GM23338 (cell line): ENCODE results near the gene DLG5. TPM values are rescaled to one million over a fixed set of nuclear protein-coding genes. Genes with fewer than 3 reads are reported as not detected.
A peak's percentile ranks its signal among the peaks of the same experiment; 100 is the strongest.

Experiments
- ATAC-seq: fragments of 200-7000 bp; cut with Tn5 transposase; 3 replicates; pipeline ENCODE4 v1.9.1; 2020
- DNase-seq: peaks from one replicate; pipeline ENCODE4 v3.0.0-alpha.2; 2015; ENCODE audit warnings: low spot score
- H2AFZ ChIP-seq: fragments of 200-600 bp; sonication (generic); 2 replicates; pipeline ENCODE4 v1.8.0; 2016; ENCODE audit warnings: antibody characterized with exemption, mild to moderate bottlenecking, moderate library complexity
- H3F3A ChIP-seq: fragments of 200-600 bp; sonication (generic); replicated peaks from 2 replicates; pipeline ENCODE4 v1.8.0; 2017; ENCODE audit warnings: antibody characterized with exemption, mixed run types, low read depth
- H3K27ac ChIP-seq: fragments of 200-600 bp; sonication (generic); 2 replicates; pipeline ENCODE4 v1.6.1; 2016; ENCODE audit warnings: low read depth
- H3K27me3 ChIP-seq: fragments of 200-600 bp; sonication (generic); 2 replicates; pipeline ENCODE4 v1.8.0; 2016; ENCODE audit warnings: mild to moderate bottlenecking, mixed run types, moderate library complexity; ENCODE audit not compliant: insufficient read depth
- H3K36me3 ChIP-seq: fragments of 200-600 bp; sonication (generic); 2 replicates; pipeline ENCODE4 v1.8.0; 2016; ENCODE audit warnings: mild to moderate bottlenecking; ENCODE audit not compliant: insufficient read depth
- H3K4me1 ChIP-seq: fragments of 200-600 bp; sonication (generic); 2 replicates; pipeline ENCODE4 v1.8.0; 2016; ENCODE audit warnings: mild to moderate bottlenecking, moderate library complexity; ENCODE audit not compliant: insufficient read depth
- H3K4me2 ChIP-seq: fragments of 200-600 bp; sonication (generic); 2 replicates; pipeline ENCODE4 v1.7.1; 2017; ENCODE audit warnings: mixed run types
- H3K4me3 ChIP-seq: fragments of 200-600 bp; sonication (generic); 2 replicates; pipeline ENCODE4 v1.6.1; 2016; ENCODE audit warnings: mixed run types
- H3K79me2 ChIP-seq: fragments of 200-600 bp; sonication (generic); replicated peaks from 2 replicates; pipeline ENCODE4 v1.8.0; 2017; ENCODE audit warnings: mild to moderate bottlenecking; ENCODE audit not compliant: insufficient read depth
- H3K9me2 ChIP-seq: fragments of 200-600 bp; sonication (generic); 2 replicates; pipeline ENCODE4 v1.8.0; 2017; ENCODE audit not compliant: insufficient read depth
- H4K20me1 ChIP-seq: fragments of 200-600 bp; sonication (generic); replicated peaks from 2 replicates; pipeline ENCODE4 v1.8.0; 2017; ENCODE audit warnings: mild to moderate bottlenecking; ENCODE audit not compliant: insufficient read depth
- H3K27ac Mint-ChIP-seq: 2 replicates; pipeline ENCODE4 v1.8.0; 2020; ENCODE audit warnings: inconsistent platforms, mild to moderate bottlenecking, moderate library complexity, mixed read lengths
- H3K27me3 Mint-ChIP-seq: 3 replicates; pipeline ENCODE4 v1.8.0; 2022; ENCODE audit warnings: low read depth, mild to moderate bottlenecking, moderate library complexity, mixed read lengths, inconsistent platforms; ENCODE audit not compliant: insufficient read depth, poor library complexity
- H3K36me3 Mint-ChIP-seq: 3 replicates; pipeline ENCODE4 v1.8.0; 2021; ENCODE audit warnings: low read depth, mild to moderate bottlenecking, inconsistent platforms, moderate library complexity, mixed read lengths
- H3K4me1 Mint-ChIP-seq: 3 replicates; pipeline ENCODE4 v1.8.0; 2020; ENCODE audit warnings: mild to moderate bottlenecking, inconsistent platforms, mixed read lengths
- H3K4me3 Mint-ChIP-seq: 3 replicates; pipeline ENCODE4 v1.8.0; 2021; ENCODE audit warnings: moderate library complexity, mild to moderate bottlenecking, inconsistent platforms, mixed read lengths
- H3K9me3 Mint-ChIP-seq: 3 replicates; pipeline ENCODE4 v1.8.0; 2020; ENCODE audit warnings: moderate library complexity, mild to moderate bottlenecking, inconsistent platforms, mixed read lengths
- CREB1 ChIP-seq: fragments of 250-450 bp; sonication (Bioruptor Pico); IDR thresholded peaks from 2 replicates; pipeline ENCODE4 v1.5.0; 2020; ENCODE audit warnings: low read depth, mild to moderate bottlenecking, moderate library complexity
- CTCF ChIP-seq, 2 experiments: fragments of 200-600 bp in 1 of 2; sonication (generic) in 1 of 2; conservative IDR thresholded peaks; 2 replicates each; pipeline versions ENCODE4 v1.5.1 to v1.6.1; 2016 to 2017; ENCODE audit warnings: antibody characterized with exemption in 2 of 2, low read depth in 2 of 2, mild to moderate bottlenecking in 2 of 2, moderate library complexity in 1 of 2
- ETS1 ChIP-seq: IDR thresholded peaks from 2 replicates; pipeline ENCODE4 v1.6.1; 2016; ENCODE audit warnings: antibody characterized with exemption
- EZH2 ChIP-seq: fragments of 200-600 bp; sonication (generic); IDR thresholded peaks from one replicate; pipeline ENCODE4 v1.8.0; 2017; ENCODE audit warnings: antibody characterized with exemption, mild to moderate bottlenecking, low read depth; ENCODE audit not compliant: unreplicated experiment
- EZH2phosphoT487 ChIP-seq: fragments of 200-600 bp; sonication (generic); IDR thresholded peaks from one replicate; pipeline ENCODE4 v1.8.1; 2018; ENCODE audit warnings: antibody characterized with exemption; ENCODE audit not compliant: unreplicated experiment
- JUNB ChIP-seq: IDR thresholded peaks from one replicate; pipeline ENCODE4 v1.6.1; 2016; ENCODE audit warnings: antibody characterized with exemption; ENCODE audit not compliant: unreplicated experiment
- NANOG ChIP-seq: IDR thresholded peaks from 2 replicates; pipeline ENCODE4 v1.6.1; 2016; ENCODE audit warnings: antibody characterized with exemption, borderline replicate concordance
- POLR2AphosphoS5 ChIP-seq: IDR thresholded peaks from 2 replicates; pipeline ENCODE4 v1.6.1; 2016; ENCODE audit warnings: antibody characterized with exemption, low read depth
- REST ChIP-seq: IDR thresholded peaks from one replicate; pipeline ENCODE4 v1.6.1; 2018; ENCODE audit warnings: antibody characterized with exemption; ENCODE audit not compliant: unreplicated experiment
- STAT1 ChIP-seq: IDR thresholded peaks from one replicate; pipeline ENCODE4 v1.6.1; 2016; ENCODE audit warnings: antibody characterized with exemption; ENCODE audit not compliant: unreplicated experiment
- ZNF114 ChIP-seq: fragments of 250-450 bp; sonication (Bioruptor Pico); IDR thresholded peaks from 2 replicates; pipeline ENCODE4 v1.5.0; 2020; ENCODE audit warnings: mild to moderate bottlenecking, moderate library complexity
- ZNF331 ChIP-seq: fragments of 250-450 bp; sonication (Bioruptor Pico); IDR thresholded peaks from 2 replicates; pipeline ENCODE4 v1.5.0; 2020; ENCODE audit warnings: low read depth, mild to moderate bottlenecking, moderate library complexity
- ZNF462 ChIP-seq: fragments of 250-450 bp; sonication (Bioruptor Pico); IDR thresholded peaks from 2 replicates; pipeline ENCODE4 v1.5.0; 2020; ENCODE audit warnings: mild to moderate bottlenecking, moderate library complexity
- polyA plus RNA-seq: library from polyadenylated mRNA; unstranded; fragments of >200 nt; fragmentation: Nextera tagmentation; extraction: Ambion mirVana; gene quantifications from 2 replicates; pipeline ENCODE4 v1.2.1, GENCODE V29; 2016
- total RNA-seq: library from RNA; depleted of rRNA; stranded (reverse); fragments of >200 nt; shearing (Covaris generic); gene quantifications from 2 replicates; pipeline ENCODE4 v1.2.3, GENCODE V29; 2014

DLG5 gene
- total and polyA plus RNA-seq, 2 experiments from 2014 or later = 7.4 to 66.6 TPM

GRCh38 chr10:77834943-77835668 lies 91.4 kb downstream of the DLG5 start:
- Mint-ChIP-seq H3K9me3 (no peaks in the 10 kb centered on the region), H3K27me3 (peaks cover 10% of the 10 kb centered on the region), H3K36me3 (peaks cover 55% of the 10 kb centered on the region), H3K4me3 (no peak overlapping the region), H3K27ac (peak overlapping the region; percentile 40; the same call in 1 of the 2 replicates), H3K4me1 (peaks cover 27% of the 10 kb centered on the region)
- Histone ChIP-seq H3K9me2 (no peaks in the 10 kb centered on the region), H3K79me2 (no peaks in the 10 kb centered on the region; the same call in 1 of the 2 replicates), H3K4me3 (no peak overlapping the region), H3K27me3 (no peaks in the 10 kb centered on the region), H3K27ac (no peak overlapping the region), H3K4me1 (peaks cover 7% of the 10 kb centered on the region; the same call in 1 of the 2 replicates), H3K36me3 (peaks cover 3% of the 10 kb centered on the region; the same call in 1 of the 2 replicates), H3F3A (no peaks in the 10 kb centered on the region), H2AFZ (no peak overlapping the region), H3K4me2 (no peak overlapping the region), H4K20me1 (no peaks in the 10 kb centered on the region)
- TF ChIP-seq POLR2AphosphoS5 = no peak
- TF ChIP-seq ZNF462 (CRISPR knock-in tag) = no peak
- TF ChIP-seq EZH2phosphoT487 = no peak
- no peak for TF ChIP-seq NANOG
- TF ChIP-seq JUNB = no peak
- no peak for TF ChIP-seq CREB1
- TF ChIP-seq ZNF114 = no peak
- TF ChIP-seq STAT1 = no peak
- no peak for TF ChIP-seq REST
- TF ChIP-seq ETS1 = no peak
- TF ChIP-seq CTCF (conservative IDR thresholded peaks at IDR 0.05; ENCODE audit: low read depth in 2 of 2) = no peak
- no peak for TF ChIP-seq EZH2
- TF ChIP-seq ZNF331 = no peak
- DNase-seq (no peak), ATAC-seq (no peak)
